ENCODE measurements around the gene ZNF628.

The ZNF628 gene

DNA sequence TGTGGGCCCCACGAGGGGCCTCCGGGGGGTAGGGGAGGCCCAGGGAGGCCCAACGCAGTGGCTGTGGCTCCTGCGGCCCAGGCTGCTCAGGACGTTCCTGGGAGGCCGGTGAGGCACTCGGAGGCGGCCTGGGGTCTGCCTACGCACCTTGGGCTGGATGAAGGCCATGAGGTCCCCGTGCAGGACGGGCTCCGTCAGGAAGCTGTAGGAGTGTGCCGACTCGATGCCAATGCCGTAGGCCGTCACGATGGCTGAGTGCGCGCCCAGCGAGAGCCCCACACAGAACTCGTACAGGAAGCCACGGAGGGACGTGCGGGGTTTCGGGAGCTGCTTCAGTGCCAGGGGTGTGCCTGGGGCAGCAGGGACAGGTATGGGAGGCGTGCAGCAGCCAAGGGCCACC lies 54.6 kb downstream of the ZNF628 start:
- DNase-seq: no peak
